LNCAP (cell line): ENCODE results near the gene SPINK2.

ENCODE experiments used
- CTCF ChIP-seq: fragments of 450-650 bp; IDR thresholded peaks from 2 replicates; pipeline ENCODE4 v1.5.1; 2017; ENCODE audit warnings: mild to moderate bottlenecking

Gene SPINK2

DNA sequence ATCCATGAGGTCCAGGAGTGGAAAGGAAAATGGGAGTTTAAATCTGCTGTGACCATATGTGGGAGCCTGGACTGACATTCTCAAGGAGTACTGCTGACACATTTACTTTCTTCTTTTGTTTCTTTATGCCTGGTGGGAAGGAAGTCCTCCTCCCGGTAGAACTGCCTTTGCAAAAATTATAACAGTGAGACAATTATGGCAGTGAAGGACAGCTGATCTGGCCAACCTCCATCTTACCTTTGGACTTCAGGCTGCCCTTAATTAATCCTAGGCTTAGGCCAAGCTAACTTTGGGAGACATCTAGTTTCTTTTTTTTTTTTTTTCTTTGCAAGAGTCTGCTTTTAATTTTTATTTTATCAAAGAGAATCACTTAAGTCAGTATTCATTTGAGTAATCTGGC is 61.3 kb downstream of the SPINK2 start:
- no peak for TF ChIP-seq CTCF
